ENCODE data around the gene PTPN2. TPM values are rescaled to one million over a fixed set of nuclear protein-coding genes. Genes with fewer than 3 reads are reported as not detected.

Gene PTPN2
- total RNA-seq, 2 experiments from 2014 or later: 54.9 to 69.7 TPM

GRCh38 chr18:12840382-12840781 lies 43.7 kb downstream of the PTPN2 start:
- ChIA-PET CTCF (ENCODE audit: unreplicated experiment) (interaction anchor here (0.5 kb wide), 1 partner anchor 43 kb away, joined by 6 read pairs; no protein-coding TSS in a partner anchor), POLR2A (interaction anchor here (1.2 kb wide), 1 partner anchor 45 kb away, joined by 5 read pairs; no protein-coding TSS in a partner anchor)
- Histone ChIP-seq H3K79me2 (ENCODE audit: insufficient read depth, low read depth, low read length) (peaks cover 56% of the 10 kb centered on the region), H4K20me1 (ENCODE audit: insufficient read depth, low read length) (peaks cover 29% of the 10 kb centered on the region; the same call in 1 of the 2 replicates), H3K4me2 (ENCODE audit: low read length) (peak overlapping the region; percentile 76), H2AFZ (ENCODE audit: low read length) (no peak overlapping the region), H3K4me1 (ENCODE audit: insufficient read depth, low read length, poor library complexity, severe bottlenecking) (peaks cover 47% of the 10 kb centered on the region), H3K9me2 (ENCODE audit: insufficient read depth, low read length) (no peaks in the 10 kb centered on the region), H3K9me3 (ENCODE audit: low read length) (no peaks in the 10 kb centered on the region), H3K27ac (ENCODE audit: low read depth, low read length, poor library complexity, severe bottlenecking) (no peak overlapping the region), H3K36me3 (ENCODE audit: insufficient read depth, low read length) (peaks cover 40% of the 10 kb centered on the region), H3K4me3 (ENCODE audit: low read depth, low read length, poor library complexity, severe bottlenecking) (no peak overlapping the region)
- no TSS peak for BruUV-seq (replicated peaks)
- DNase-seq (ENCODE audit: low spot score): no peak
- intact Hi-C loops (cut with micrococcal nuclease; ENCODE audit: unreplicated experiment): no loop called here
- TF ChIP-seq EZH2phosphoT487 (IDR thresholded peaks at IDR 0.05; ENCODE audit: borderline replicate concordance, low read depth, low read length): no peak
- TF ChIP-seq CTCF (conservative IDR thresholded peaks at IDR 0.05; ENCODE audit: low read length): no peak

DNA sequence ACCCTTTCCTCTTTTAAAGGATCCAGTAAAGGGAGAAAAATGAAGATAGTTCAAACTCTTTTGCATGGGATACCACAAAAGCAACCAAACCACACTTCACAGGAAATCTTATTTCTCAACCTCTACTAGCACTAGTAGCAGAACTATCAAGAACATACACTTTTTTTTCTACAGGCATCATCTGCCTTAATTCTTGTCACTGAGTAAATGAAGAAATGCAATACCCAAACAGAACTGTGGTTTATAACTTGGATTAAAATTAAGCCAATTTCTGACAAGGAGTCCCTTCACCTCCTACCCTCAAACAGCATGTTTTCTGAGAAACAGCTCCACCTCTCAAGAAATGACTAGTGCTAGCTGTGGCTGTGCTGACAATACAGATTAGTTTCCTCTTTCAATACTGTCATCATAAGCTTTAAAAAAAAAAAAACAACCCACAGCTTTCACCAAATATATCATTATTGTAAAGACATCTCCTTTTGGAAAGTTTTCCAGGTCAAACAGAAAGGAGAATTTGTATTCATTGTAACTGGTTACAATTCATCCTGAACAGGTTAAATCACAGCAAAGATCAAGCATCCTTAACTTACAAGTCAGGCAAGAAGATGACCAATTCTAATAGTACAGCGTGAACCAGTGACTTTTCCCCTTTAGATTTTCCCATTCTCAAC lies 44.4 kb downstream of the PTPN2 start:
- H3K27ac ChIP-seq (ENCODE audit: low read depth, low read length, poor library complexity, severe bottlenecking): peak overlapping the region; percentile 69
- ChIA-PET CTCF (ENCODE audit: unreplicated experiment) (interaction anchor here (0.5 kb wide), 1 partner anchor 44 kb away, joined by 6 read pairs; no protein-coding TSS in a partner anchor), POLR2A (interaction anchor here (0.6 to 0.7 kb wide), 2 partner anchors 44 to 46 kb away, joined by 3 to 4 read pairs; partner anchors contain the start of gene PTPN2)
- TF ChIP-seq CTCF (conservative IDR thresholded peaks at IDR 0.05; ENCODE audit: low read length) (peak; percentile 28; the same call in 1 of the 2 replicates), EZH2phosphoT487 (IDR thresholded peaks at IDR 0.05; ENCODE audit: borderline replicate concordance, low read depth, low read length) (no peak)
- H3K4me2 ChIP-seq (ENCODE audit: low read length): peak overlapping the region; percentile 76
- H3K79me2 ChIP-seq (ENCODE audit: insufficient read depth, low read depth, low read length): peaks cover 49% of the 10 kb centered on the region
- H4K20me1 ChIP-seq (ENCODE audit: insufficient read depth, low read length): peaks cover 29% of the 10 kb centered on the region; the same call in 1 of the 2 replicates
- H3K9me2 ChIP-seq (ENCODE audit: insufficient read depth, low read length): no peaks in the 10 kb centered on the region
- peak overlapping the region; percentile 48 for H3K4me3 ChIP-seq (ENCODE audit: low read depth, low read length, poor library complexity, severe bottlenecking)
- DNase-seq (ENCODE audit: low spot score): peak; percentile 42
- H3K4me1 ChIP-seq (ENCODE audit: insufficient read depth, low read length, poor library complexity, severe bottlenecking): peaks cover 44% of the 10 kb centered on the region
- H2AFZ ChIP-seq (ENCODE audit: low read length): no peak overlapping the region
- intact Hi-C loops (cut with micrococcal nuclease; ENCODE audit: unreplicated experiment): loop anchor here (1.0 to 5.0 kb wide), 5 partner anchors 18 to 108 kb away; partner anchors contain the start of gene SEH1L
- no peaks in the 10 kb centered on the region for H3K9me3 ChIP-seq (ENCODE audit: low read length)
- BruUV-seq (replicated peaks): no TSS peak
- peaks cover 43% of the 10 kb centered on the region for H3K36me3 ChIP-seq (ENCODE audit: insufficient read depth, low read length)
